ENCODE data around the gene PAPOLG. TPM values are rescaled to one million over a fixed set of nuclear protein-coding genes. Genes with fewer than 3 reads are reported as not detected.
A peak's percentile ranks its signal among the peaks of the same experiment; 100 is the strongest.
"Not testable (repeated sequence)": the region's sequence is repeated elsewhere in the genome, so short reads cannot be mapped to it uniquely, and the experiment has no call there.

Gene PAPOLG
- total and polyA plus RNA-seq, 4 experiments from 2014 or later = 9.4 to 40.3 (median 28.8) TPM

DNA sequence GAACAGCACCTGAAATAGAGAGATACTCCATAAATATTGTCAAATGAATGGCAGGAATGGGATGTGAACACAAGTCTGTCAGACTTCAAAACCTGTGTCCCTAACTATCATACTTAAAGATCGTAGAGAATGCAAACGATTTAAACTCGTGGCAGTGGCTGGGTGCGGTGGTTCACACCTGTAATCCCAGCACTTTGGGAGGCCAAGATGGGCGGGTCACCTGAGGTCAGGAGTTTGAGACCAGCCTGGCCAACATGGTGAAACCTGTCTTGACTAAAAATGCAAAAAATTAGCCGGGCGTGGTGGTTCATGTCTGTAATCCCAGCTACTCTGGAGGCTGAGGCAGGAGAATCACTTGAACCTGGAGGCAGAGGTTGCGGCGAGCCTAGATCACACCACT lies 61.1 kb downstream of the PAPOLG start:
- H3K27me3 ChIP-seq (ENCODE audit: insufficient read depth, low read length); H3K27ac ChIP-seq (ENCODE audit: low read depth, low read length); H3K4me3 ChIP-seq (ENCODE audit: low read length in 2 of 2); H3K9me3 ChIP-seq (ENCODE audit: control insufficient read depth in 1 of 2, low read length in 2 of 2); intact Hi-C loops (cut with micrococcal nuclease); H3K27me3 Mint-ChIP-seq; H3K36me3 ChIP-seq (ENCODE audit: insufficient read depth, low read length); H3K36me3 Mint-ChIP-seq; H3K9me3 Mint-ChIP-seq; DNase-seq: not testable (repeated sequence)
- CTCF ChIA-PET (ENCODE audit: partially characterized antibody) = interaction anchor here (0.9 to 3.8 kb wide), 9 partner anchors 11 to 182 kb away, joined by 3 to 39 read pairs (median 4); partner anchors contain the start of gene REL
- H3K4me1 ChIP-seq (ENCODE audit: insufficient read depth, low read length) = peaks cover 35% of the 10 kb centered on the region
- peak overlapping the region in 5 of 7 donors; percentile 35 to 81 (median 55) for H3K27ac Mint-ChIP-seq
- peak overlapping the region in 1 of 8 donors; percentile 20 for H3K4me3 Mint-ChIP-seq
- peaks cover 25 to 56% (median 40%) of the 10 kb centered on the region in 4 donors for H3K4me1 Mint-ChIP-seq
- POLR2A ChIA-PET (ENCODE audit: partially characterized antibody) = interaction anchor here (2.7 to 4.3 kb wide), 3 partner anchors 10 to 65 kb away, joined by 11 to 57 read pairs (median 42); partner anchors contain the start of gene REL

DNA sequence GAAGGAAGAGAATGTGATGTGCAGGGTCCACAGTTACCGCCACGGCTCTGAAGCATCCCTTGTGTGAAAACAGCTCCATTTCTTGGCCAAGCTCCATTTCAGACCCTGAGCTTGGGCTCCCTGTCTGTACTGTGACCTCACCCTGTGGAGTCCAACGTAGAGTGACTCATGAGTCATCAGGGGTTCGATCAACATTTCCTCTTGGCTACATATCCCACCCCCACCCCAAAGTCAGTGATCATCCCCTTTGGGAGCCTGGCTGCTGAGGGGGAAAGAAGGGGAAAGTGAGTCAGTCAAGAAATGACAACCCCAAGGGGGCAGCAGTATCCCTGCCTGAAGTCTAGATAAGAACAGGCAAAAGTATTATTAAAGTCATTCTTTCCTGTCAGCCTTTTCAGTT lies 62.2 kb downstream of the PAPOLG start:
- peak overlapping the region in 5 of 8 donors; percentile 11 to 78 (median 53) for H3K4me3 Mint-ChIP-seq
- H3K4me1 ChIP-seq (ENCODE audit: insufficient read depth, low read length) = peaks cover 35% of the 10 kb centered on the region
- no peaks in the 10 kb centered on the region for H3K36me3 ChIP-seq (ENCODE audit: insufficient read depth, low read length)
- peaks cover 0 to 5% of the 10 kb centered on the region in 2 donors for H3K27me3 Mint-ChIP-seq
- H3K27ac Mint-ChIP-seq = peak overlapping the region; percentile 90 to 98 (median 97)
- H3K4me3 ChIP-seq (ENCODE audit: low read length in 2 of 2) = no peak overlapping the region
- H3K27ac ChIP-seq (ENCODE audit: low read depth, low read length) = no peak overlapping the region
- H3K9me3 ChIP-seq (ENCODE audit: control insufficient read depth in 1 of 2, low read length in 2 of 2) = no peaks in the 10 kb centered on the region
- CTCF ChIA-PET (ENCODE audit: partially characterized antibody) = interaction anchor here (0.8 to 3.8 kb wide), 10 partner anchors 12 to 181 kb away, joined by 3 to 39 read pairs (median 4); partner anchors contain the start of gene REL
- peaks cover 25 to 56% (median 40%) of the 10 kb centered on the region in 4 donors for H3K4me1 Mint-ChIP-seq
- intact Hi-C loops (cut with micrococcal nuclease) = loop anchor here (2.0 kb wide), 1 partner anchor 23 kb away; no protein-coding TSS in a partner anchor
- H3K36me3 Mint-ChIP-seq = peaks cover 0 to 4% of the 10 kb centered on the region in 2 donors
- no peaks in the 10 kb centered on the region for H3K27me3 ChIP-seq (ENCODE audit: insufficient read depth, low read length)
- DNase-seq = peak in 1 of 5 donors; percentile 73
- POLR2A ChIA-PET (ENCODE audit: partially characterized antibody) = interaction anchor here (0.7 to 4.3 kb wide), 5 partner anchors 11 to 169 kb away, joined by 3 to 57 read pairs (median 11); partner anchors contain the start of genes PAPOLG and REL
- peaks cover 0 to 3% (median 0%) of the 10 kb centered on the region in 8 donors for H3K9me3 Mint-ChIP-seq

DNA sequence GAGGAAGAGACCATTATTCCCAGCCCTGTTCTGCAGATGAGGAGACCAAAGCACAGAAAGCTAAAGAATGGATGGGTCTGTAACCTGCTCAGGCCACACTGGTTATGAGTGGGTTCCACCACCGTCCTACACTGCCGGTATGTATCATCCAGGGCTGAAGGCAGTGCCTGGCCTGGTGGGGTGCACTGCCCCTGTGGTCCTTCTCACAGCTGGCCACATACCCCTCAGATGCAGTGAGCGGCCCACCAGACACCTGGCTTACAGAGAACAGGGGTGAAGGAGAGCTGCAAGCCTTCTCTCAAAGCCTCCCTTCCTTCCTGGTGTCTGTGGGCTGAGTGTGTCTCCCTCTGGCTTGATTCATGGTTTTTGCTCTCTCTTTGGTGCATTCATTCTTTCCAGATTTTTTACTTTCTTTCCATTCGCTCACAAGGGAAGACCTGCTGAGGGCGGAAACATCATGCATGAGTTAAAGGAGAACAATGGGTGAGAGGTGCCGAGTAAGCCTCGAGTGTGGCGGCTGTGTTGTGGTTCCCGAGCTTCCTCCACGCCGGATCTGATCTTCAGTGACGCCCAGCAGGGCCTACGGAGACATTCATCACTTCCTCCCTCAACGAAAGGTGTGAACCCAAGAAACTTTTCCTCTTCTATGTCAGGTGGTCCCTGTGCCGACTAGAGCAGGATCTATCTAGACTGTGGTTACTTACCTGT lies 63.2 kb downstream of the PAPOLG start:
- peak; percentile 92 to 97 (median 94) for DNase-seq
- intact Hi-C loops (cut with micrococcal nuclease) = loop anchor here (1.0 to 2.0 kb wide), 4 partner anchors 12 to 180 kb away; partner anchors contain the start of gene REL
- H3K4me3 ChIP-seq (ENCODE audit: low read length in 2 of 2) = peak overlapping the region in 1 of 2 donors; percentile 29
- peaks cover 0 to 4% of the 10 kb centered on the region in 2 donors for H3K27me3 Mint-ChIP-seq
- H3K27me3 ChIP-seq (ENCODE audit: insufficient read depth, low read length) = no peaks in the 10 kb centered on the region
- H3K36me3 ChIP-seq (ENCODE audit: insufficient read depth, low read length) = no peaks in the 10 kb centered on the region
- H3K36me3 Mint-ChIP-seq = peaks cover 0 to 4% of the 10 kb centered on the region in 2 donors
- H3K27ac Mint-ChIP-seq = peak overlapping the region; percentile 90 to 98 (median 97)
- ChIA-PET CTCF (ENCODE audit: partially characterized antibody) (interaction anchor here (0.6 to 3.8 kb wide), 7 partner anchors 13 to 180 kb away, joined by 3 to 39 read pairs (median 10); partner anchors contain the start of gene REL), POLR2A (ENCODE audit: partially characterized antibody) (interaction anchor here (0.7 to 4.3 kb wide), 15 partner anchors 12 to 358 kb away, joined by 3 to 57 read pairs (median 4); partner anchors contain the start of genes PAPOLG, PEX13, REL and SANBR)
- no peaks in the 10 kb centered on the region for H3K9me3 ChIP-seq (ENCODE audit: control insufficient read depth in 1 of 2, low read length in 2 of 2)
- H3K4me3 Mint-ChIP-seq = peak overlapping the region; percentile 57 to 91 (median 68)
- H3K4me1 Mint-ChIP-seq = peaks cover 25 to 56% (median 40%) of the 10 kb centered on the region in 4 donors
- peaks cover 35% of the 10 kb centered on the region for H3K4me1 ChIP-seq (ENCODE audit: insufficient read depth, low read length)
- H3K27ac ChIP-seq (ENCODE audit: low read depth, low read length) = peak overlapping the region; percentile 72
- H3K9me3 Mint-ChIP-seq = peaks cover 0 to 3% (median 0%) of the 10 kb centered on the region in 8 donors

DNA sequence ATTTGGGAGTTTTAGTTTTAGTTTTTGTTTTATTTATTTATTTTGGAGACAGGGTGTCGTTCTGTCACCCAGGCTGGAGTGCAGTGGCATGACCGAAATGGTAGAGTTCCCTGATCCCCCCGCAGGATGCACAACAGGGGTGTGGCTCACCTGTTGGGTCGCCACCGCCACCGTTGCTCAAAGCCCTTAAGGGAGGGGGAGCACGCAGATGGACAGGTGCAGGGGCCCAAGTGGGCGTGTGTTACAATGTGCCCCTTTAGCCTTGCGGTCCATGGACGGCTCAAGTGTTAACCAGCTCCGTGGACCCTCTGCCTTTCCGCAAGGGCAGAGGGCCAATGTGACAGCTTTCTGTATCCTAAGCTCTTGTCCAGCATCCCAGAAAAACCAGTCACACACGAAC lies 63.9 kb downstream of the PAPOLG start:
- Histone ChIP-seq H3K4me3 (ENCODE audit: low read length in 2 of 2) (no peak overlapping the region), H3K27ac (ENCODE audit: low read depth, low read length) (peak overlapping the region; percentile 72), H3K36me3 (ENCODE audit: insufficient read depth, low read length) (no peaks in the 10 kb centered on the region), H3K4me1 (ENCODE audit: insufficient read depth, low read length) (peaks cover 35% of the 10 kb centered on the region), H3K27me3 (ENCODE audit: insufficient read depth, low read length) (no peaks in the 10 kb centered on the region), H3K9me3 (ENCODE audit: control insufficient read depth in 1 of 2, low read length in 2 of 2) (no peaks in the 10 kb centered on the region)
- POLR2A ChIA-PET (ENCODE audit: partially characterized antibody) = interaction anchor here (0.7 to 4.3 kb wide), 13 partner anchors 13 to 358 kb away, joined by 3 to 57 read pairs (median 5); partner anchors contain the start of genes PAPOLG, PEX13, REL and SANBR
- DNase-seq = no peak
- peaks cover 0 to 3% (median 0%) of the 10 kb centered on the region in 8 donors for H3K9me3 Mint-ChIP-seq
- CTCF ChIA-PET (ENCODE audit: partially characterized antibody) = interaction anchor here (0.6 to 3.8 kb wide), 4 partner anchors 21 to 179 kb away, joined by 3 to 39 read pairs (median 8); partner anchors contain the start of gene REL
- H3K4me3 Mint-ChIP-seq = peak overlapping the region in 7 of 8 donors; percentile 57 to 91 (median 71)
- intact Hi-C loops (cut with micrococcal nuclease) = loop anchor here (1.0 to 2.0 kb wide), 4 partner anchors 13 to 179 kb away; partner anchors contain the start of gene REL
- H3K27me3 Mint-ChIP-seq = peaks cover 0 to 3% of the 10 kb centered on the region in 2 donors
- H3K27ac Mint-ChIP-seq = peak overlapping the region; percentile 90 to 98 (median 97)
- peaks cover 25 to 56% (median 39%) of the 10 kb centered on the region in 4 donors for H3K4me1 Mint-ChIP-seq
- peaks cover 0 to 4% of the 10 kb centered on the region in 2 donors for H3K36me3 Mint-ChIP-seq

DNA sequence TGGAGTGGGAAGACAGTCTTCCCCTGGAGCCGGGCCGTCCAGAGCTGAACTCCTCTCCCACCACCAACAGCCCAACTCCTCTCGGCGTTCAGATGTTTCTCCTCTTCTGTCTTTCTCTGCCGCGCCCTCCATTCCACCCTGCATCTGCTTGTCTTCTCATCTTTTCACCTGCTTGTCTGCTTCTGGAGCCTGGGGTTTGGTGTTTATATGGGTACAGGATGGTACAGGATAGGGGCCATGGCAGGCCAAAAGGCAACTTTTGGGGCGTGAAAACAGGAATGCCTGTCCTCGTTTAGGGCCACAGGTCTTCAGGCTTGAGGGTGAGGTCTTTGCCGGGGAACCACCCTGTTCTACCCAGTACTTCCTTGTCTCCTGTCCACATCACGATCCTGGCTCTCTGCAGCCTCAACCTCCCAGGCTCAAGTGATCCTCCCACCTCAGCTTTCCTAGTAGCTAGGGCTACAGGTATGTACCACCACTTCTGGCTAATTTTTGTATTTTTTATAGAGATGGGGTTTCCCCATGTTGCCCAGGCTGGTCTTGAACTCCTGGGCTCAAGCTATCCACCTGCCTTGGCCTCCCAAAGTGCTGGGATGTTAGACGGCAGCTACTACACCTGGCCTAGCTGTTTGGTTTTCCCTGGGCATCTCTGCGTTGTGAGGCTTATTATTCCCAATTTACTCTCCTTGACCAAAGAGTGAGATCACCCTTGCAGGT lies 64.5 kb downstream of the PAPOLG start:
- POLR2A ChIA-PET (ENCODE audit: partially characterized antibody) = interaction anchor here (1.3 to 4.3 kb wide), 5 partner anchors 13 to 196 kb away, joined by 3 to 57 read pairs (median 11); partner anchors contain the start of genes PAPOLG, PEX13 and REL
- H3K4me3 Mint-ChIP-seq = peak overlapping the region in 3 of 8 donors; percentile 12 to 55 (median 52)
- H3K27ac Mint-ChIP-seq = peak overlapping the region; percentile 89 to 98 (median 96)

DNA sequence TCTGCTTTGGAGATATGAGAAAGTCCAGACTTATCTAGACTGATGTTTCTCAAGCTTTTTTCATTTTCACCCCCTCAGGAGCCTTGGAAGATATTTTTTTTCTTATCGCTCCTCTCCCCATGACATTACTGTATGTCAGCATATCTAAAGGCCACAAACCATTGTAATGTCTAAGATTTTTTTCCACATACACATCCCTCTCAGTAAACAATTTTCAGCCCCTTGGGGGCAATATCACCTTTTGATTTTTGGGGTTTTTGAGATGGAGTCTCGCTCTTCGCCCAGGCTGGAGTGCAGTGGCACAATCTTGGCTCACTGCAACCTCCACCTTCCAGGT lies 65.0 kb downstream of the PAPOLG start:
- Mint-ChIP-seq H3K9me3 (peaks cover 0 to 3% (median 0%) of the 10 kb centered on the region in 8 donors), H3K4me1 (peaks cover 25 to 53% (median 39%) of the 10 kb centered on the region in 4 donors), H3K27ac (peak overlapping the region; percentile 75 to 98 (median 96)), H3K4me3 (peak overlapping the region in 2 of 8 donors; percentile 2 to 52), H3K36me3 (peaks cover 0 to 4% of the 10 kb centered on the region in 2 donors), H3K27me3 (peaks cover 0 to 3% of the 10 kb centered on the region in 2 donors)
- no peak for DNase-seq
- no peaks in the 10 kb centered on the region for H3K9me3 ChIP-seq (ENCODE audit: control insufficient read depth in 1 of 2, low read length in 2 of 2)
- no peaks in the 10 kb centered on the region for H3K36me3 ChIP-seq (ENCODE audit: insufficient read depth, low read length)
- POLR2A ChIA-PET (ENCODE audit: partially characterized antibody) = interaction anchor here (1.3 to 4.3 kb wide), 2 partner anchors 14 to 46 kb away, joined by 3 to 42 read pairs; no protein-coding TSS in a partner anchor
- no peaks in the 10 kb centered on the region for H3K27me3 ChIP-seq (ENCODE audit: insufficient read depth, low read length)
- H3K27ac ChIP-seq (ENCODE audit: low read depth, low read length) = no peak overlapping the region
- H3K4me1 ChIP-seq (ENCODE audit: insufficient read depth, low read length) = peaks cover 35% of the 10 kb centered on the region
- intact Hi-C loops (cut with micrococcal nuclease) = no loop called here
- CTCF ChIA-PET (ENCODE audit: partially characterized antibody) = interaction anchor here (1.0 kb wide), 1 partner anchor 15 kb away, joined by 3 read pairs; no protein-coding TSS in a partner anchor
- no peak overlapping the region for H3K4me3 ChIP-seq (ENCODE audit: low read length in 2 of 2)

More for the DNA sequence above, 64.5 kb downstream of the PAPOLG start:
- Histone ChIP-seq H3K36me3 (ENCODE audit: insufficient read depth, low read length) (no peaks in the 10 kb centered on the region), H3K4me3 (ENCODE audit: low read length in 2 of 2) (no peak overlapping the region), H3K4me1 (ENCODE audit: insufficient read depth, low read length) (peaks cover 35% of the 10 kb centered on the region), H3K9me3 (ENCODE audit: control insufficient read depth in 1 of 2, low read length in 2 of 2) (no peaks in the 10 kb centered on the region), H3K27me3 (ENCODE audit: insufficient read depth, low read length) (no peaks in the 10 kb centered on the region), H3K27ac (ENCODE audit: low read depth, low read length) (peak overlapping the region; percentile 72)
- no peak for DNase-seq
- Mint-ChIP-seq H3K9me3 (peaks cover 0 to 3% (median 0%) of the 10 kb centered on the region in 8 donors), H3K27me3 (peaks cover 0 to 3% of the 10 kb centered on the region in 2 donors), H3K36me3 (peaks cover 0 to 4% of the 10 kb centered on the region in 2 donors), H3K4me1 (peaks cover 25 to 53% (median 39%) of the 10 kb centered on the region in 4 donors)
- CTCF ChIA-PET (ENCODE audit: partially characterized antibody) = no interaction called here
- intact Hi-C loops (cut with micrococcal nuclease) = no loop called here
